ENCODE data around the gene TSEN54.
A peak's percentile ranks its signal among the peaks of the same experiment; 100 is the strongest.
"Not testable (repeated sequence)": the region's sequence is repeated elsewhere in the genome, so short reads cannot be mapped to it uniquely, and the experiment has no call there.

The TSEN54 gene

GRCh38 chr17:75516255-75516618, at the start of gene TSEN54:
TSS of gene TSEN54 (plus strand) at chr17:75516528. CDS start at chr17:75516561, 33 bp downstream.
- DNase-seq (ENCODE audit: low read depth), result peak; percentile 92

GRCh38 chr17:75468291-75468754, 48.0 kb upstream of the TSEN54 start:
- DNase-seq (ENCODE audit: low read depth), result no peak

- no peak for DNase-seq (ENCODE audit: low read depth)
Observed at GRCh38 chr17:75468779-75469373, 47.5 kb upstream of the TSEN54 start.

GRCh38 chr17:75471207-75471606, 45.1 kb upstream of the TSEN54 start:
- DNase-seq (ENCODE audit: low read depth), result no peak

GRCh38 chr17:75472119-75472518, 44.2 kb upstream of the TSEN54 start:
- DNase-seq (ENCODE audit: low read depth), result no peak

- DNase-seq (ENCODE audit: low read depth), result no peak
Observed at GRCh38 chr17:75473246-75473645, 43.1 kb upstream of the TSEN54 start.

GRCh38 chr17:75474736-75475135, 41.6 kb upstream of the TSEN54 start:
- no peak for DNase-seq (ENCODE audit: low read depth)

- DNase-seq (ENCODE audit: low read depth), result no peak
Observed at GRCh38 chr17:75475144-75475835, 41.0 kb upstream of the TSEN54 start.

GRCh38 chr17:75475851-75476250, 40.5 kb upstream of the TSEN54 start:
- no peak for DNase-seq (ENCODE audit: low read depth)

- no peak for DNase-seq (ENCODE audit: low read depth)
Observed at GRCh38 chr17:75476271-75476671, 40.1 kb upstream of the TSEN54 start.

- no peak for DNase-seq (ENCODE audit: low read depth)
Observed at GRCh38 chr17:75476752-75477489, 39.4 kb upstream of the TSEN54 start.

GRCh38 chr17:75477490-75477862, 38.9 kb upstream of the TSEN54 start:
- DNase-seq (ENCODE audit: low read depth), result not testable (repeated sequence)

GRCh38 chr17:75478508-75478907, 37.8 kb upstream of the TSEN54 start:
- DNase-seq (ENCODE audit: low read depth), result no peak

GRCh38 chr17:75480281-75480680, 36.0 kb upstream of the TSEN54 start:
- no peak for DNase-seq (ENCODE audit: low read depth)

GRCh38 chr17:75481194-75482068, 34.9 kb upstream of the TSEN54 start:
- no peak for DNase-seq (ENCODE audit: low read depth)

GRCh38 chr17:75482098-75482942, 34.0 kb upstream of the TSEN54 start:
- no peak for DNase-seq (ENCODE audit: low read depth)

GRCh38 chr17:75485688-75486087, 30.6 kb upstream of the TSEN54 start:
- no peak for DNase-seq (ENCODE audit: low read depth)

- DNase-seq (ENCODE audit: low read depth), result no peak
Observed at GRCh38 chr17:75486151-75486550, 30.2 kb upstream of the TSEN54 start.

- no peak for DNase-seq (ENCODE audit: low read depth)
Observed at GRCh38 chr17:75486951-75487350, 29.4 kb upstream of the TSEN54 start.

- peak; percentile 24 for DNase-seq (ENCODE audit: low read depth)
Observed at GRCh38 chr17:75487351-75488070, 28.8 kb upstream of the TSEN54 start.

All from activated T-cell treated with anti-CD3 and anti-CD28 coated beads for 1 hour (primary cell).